T-cell (primary cell): Measurements from ENCODE around the gene STT3B. TPM values are rescaled to one million over a fixed set of nuclear protein-coding genes. Genes with fewer than 3 reads are reported as not detected.

Source experiments
- ATAC-seq, 4 experiments: fragments of 200-7000 bp in 3 of 4; fragments of 150-1000 bp in 1 of 4; cut with Tn5 transposase; replicated peaks in 1 of 4; 1 replicate in 3 of 4; 2 replicates in 1 of 4; pipeline ENCODE4 v1.10.0; 2021; ENCODE audit warnings: moderate library complexity in 3 of 4, mild to moderate bottlenecking in 2 of 4, moderate number of reproducible peaks in 1 of 4
- CTCF ChIA-PET, 2 donors: fragments of 300-600 bp; sonication (Branson Sonifier 250); formaldehyde crosslinking; loops; one replicate each; lab custom pipeline; 2022; ENCODE audit warnings: antibody characterized with exemption in 2 of 2; lab: Charles Lee
- POLR2A ChIA-PET, 2 donors: fragments of 300-600 bp; sonication (Branson Sonifier 250); formaldehyde crosslinking; loops; one replicate each; lab custom pipeline; 2022; ENCODE audit warnings: antibody characterized with exemption in 2 of 2; lab: Charles Lee
- DNase-seq, 35 experiments: peaks; one replicate each; pipeline versions ENCODE4 v3.0.0 to v3.0.0-alpha.2; 2013 to 2023
- H3K27ac ChIP-seq: one replicate; pipeline ENCODE4 v1.5.1; 2013; ENCODE audit warnings: low read length
- H3K27me3 ChIP-seq, 2 experiments: replicated peaks in 1 of 2; 1 replicate in 1 of 2; 2 replicates in 1 of 2; pipeline versions ENCODE4 v1.6.1 to v1.7.0; 2013; ENCODE audit warnings: low read length in 1 of 2, mixed read lengths in 1 of 2; ENCODE audit not compliant: control insufficient read depth in 2 of 2, insufficient read depth in 2 of 2; ENCODE audit errors: extremely low read depth in 1 of 2
- H3K36me3 ChIP-seq, 2 donors: 1 replicate in 1 of 2; 2 replicates in 1 of 2; pipeline versions ENCODE4 v1.6.1 to v1.7.0; 2013; ENCODE audit warnings: low read length in 1 of 2; ENCODE audit not compliant: control insufficient read depth in 2 of 2, insufficient read depth in 1 of 2; ENCODE audit errors: extremely low read depth in 1 of 2
- H3K4me1 ChIP-seq, 2 experiments: 1 replicate in 1 of 2; 2 replicates in 1 of 2; pipeline versions ENCODE4 v1.6.1 to v1.7.0; 2013; ENCODE audit warnings: low read length in 2 of 2, mixed read lengths in 1 of 2; ENCODE audit not compliant: insufficient read depth in 2 of 2, control insufficient read depth in 1 of 2; ENCODE audit errors: extremely low read depth in 1 of 2
- H3K4me3 ChIP-seq, 2 donors: 1 replicate in 1 of 2; 2 replicates in 1 of 2; pipeline versions ENCODE4 v1.5.1 to v1.7.0; 2013; ENCODE audit warnings: mild to moderate bottlenecking in 2 of 2, low read length in 1 of 2, moderate library complexity in 1 of 2; ENCODE audit not compliant: control insufficient read depth in 1 of 2; ENCODE audit errors: extremely low read depth in 1 of 2
- H3K9me3 ChIP-seq: 2 replicates; pipeline ENCODE4 v1.7.0; 2013
- H3K27ac Mint-ChIP-seq, 2 donors: one replicate each; pipeline ENCODE4 v1.8.0; 2020 to 2021; ENCODE audit warnings: mild to moderate bottlenecking in 2 of 2, mixed read lengths in 2 of 2
- H3K27me3 Mint-ChIP-seq, 2 donors: one replicate each; pipeline ENCODE4 v1.8.0; 2021 to 2022; ENCODE audit warnings: mixed read lengths in 2 of 2
- H3K36me3 Mint-ChIP-seq: one replicate; pipeline ENCODE4 v1.8.0; 2021; ENCODE audit warnings: mixed read lengths
- H3K4me1 Mint-ChIP-seq, 3 donors: one replicate each; pipeline ENCODE4 v1.8.0; 2020 to 2022; ENCODE audit warnings: mixed read lengths in 3 of 3, mild to moderate bottlenecking in 1 of 3
- H3K4me3 Mint-ChIP-seq, 3 donors: one replicate each; pipeline ENCODE4 v1.8.0; 2020 to 2022; ENCODE audit warnings: mild to moderate bottlenecking in 3 of 3, mixed read lengths in 3 of 3, moderate library complexity in 3 of 3
- H3K9me3 Mint-ChIP-seq, 3 donors: one replicate each; pipeline ENCODE4 v1.8.0; 2020 to 2022; ENCODE audit warnings: mixed read lengths in 3 of 3
- WGBS: methylation state at CpG from one replicate; pipeline ENCODE4 v1.1.5; 2013; ENCODE audit warnings: missing lambda C conversion rate; ENCODE audit not compliant: insufficient coverage; 5-methylcytosine and 5-hydroxymethylcytosine counted together
- total RNA-seq, 35 experiments: library from RNA in 6 of 35; stranded (reverse) in 6 of 35; fragments of 120-200 nt in 1 of 35; gene quantifications; one replicate each; pipeline versions ENCODE4 v1.2.1 to v1.2.4 and lab custom pipeline; 2013 to 2026

STT3B gene
- total RNA-seq, 5 donors from 2014 or later (not counting 1 experiment from before 2014, with no cell fraction given), result 92.1 to 160 (median 110) TPM

DNA sequence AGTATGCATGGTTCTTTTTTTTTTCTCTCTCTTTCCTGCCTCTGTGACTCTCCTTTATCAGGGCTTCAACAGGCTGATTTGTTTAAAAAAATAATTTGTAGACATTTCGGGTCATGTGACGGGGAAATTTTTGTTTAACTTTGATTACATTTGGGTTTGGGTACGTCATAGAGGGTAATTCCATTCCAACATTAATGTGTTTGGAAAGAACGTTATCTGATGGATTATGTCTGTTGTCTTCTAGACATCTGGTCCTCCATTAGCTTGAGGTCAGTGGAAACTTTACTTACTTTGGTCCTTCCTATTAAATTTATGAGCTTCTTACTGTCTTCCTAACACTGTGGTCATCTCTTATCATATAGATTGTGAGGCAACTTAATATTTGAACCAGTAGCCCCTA lies 80.9 kb downstream of the STT3B start:
- H3K4me3 ChIP-seq, result no peak overlapping the region
- DNase-seq (no peak), ATAC-seq (no peak)
- WGBS, result no CpG with 5 or more reads among the region's 4 CpGs
- no peaks in the 10 kb centered on the region for H3K9me3 Mint-ChIP-seq
- CTCF ChIA-PET, result interaction anchor here (0.5 to 0.6 kb wide), 2 partner anchors 8 to 919 kb away, joined by 3 to 5 read pairs; no protein-coding TSS in a partner anchor
- peaks cover 60 to 73% (median 67%) of the 10 kb centered on the region in 3 donors for H3K4me1 Mint-ChIP-seq
- H3K27ac ChIP-seq, result no peak overlapping the region
- H3K4me3 Mint-ChIP-seq, result no peak overlapping the region
- peaks cover 0 to 4% of the 10 kb centered on the region in 2 experiments for H3K4me1 ChIP-seq
- no peak overlapping the region for H3K27ac Mint-ChIP-seq
- peaks cover 0 to 17% of the 10 kb centered on the region in 2 donors for H3K36me3 ChIP-seq
- no peaks in the 10 kb centered on the region for H3K27me3 Mint-ChIP-seq
- peaks cover 62% of the 10 kb centered on the region for H3K36me3 Mint-ChIP-seq
- H3K9me3 ChIP-seq, result no peaks in the 10 kb centered on the region
- POLR2A ChIA-PET, result no interaction called here
- H3K27me3 ChIP-seq, result no peaks in the 10 kb centered on the region

DNA sequence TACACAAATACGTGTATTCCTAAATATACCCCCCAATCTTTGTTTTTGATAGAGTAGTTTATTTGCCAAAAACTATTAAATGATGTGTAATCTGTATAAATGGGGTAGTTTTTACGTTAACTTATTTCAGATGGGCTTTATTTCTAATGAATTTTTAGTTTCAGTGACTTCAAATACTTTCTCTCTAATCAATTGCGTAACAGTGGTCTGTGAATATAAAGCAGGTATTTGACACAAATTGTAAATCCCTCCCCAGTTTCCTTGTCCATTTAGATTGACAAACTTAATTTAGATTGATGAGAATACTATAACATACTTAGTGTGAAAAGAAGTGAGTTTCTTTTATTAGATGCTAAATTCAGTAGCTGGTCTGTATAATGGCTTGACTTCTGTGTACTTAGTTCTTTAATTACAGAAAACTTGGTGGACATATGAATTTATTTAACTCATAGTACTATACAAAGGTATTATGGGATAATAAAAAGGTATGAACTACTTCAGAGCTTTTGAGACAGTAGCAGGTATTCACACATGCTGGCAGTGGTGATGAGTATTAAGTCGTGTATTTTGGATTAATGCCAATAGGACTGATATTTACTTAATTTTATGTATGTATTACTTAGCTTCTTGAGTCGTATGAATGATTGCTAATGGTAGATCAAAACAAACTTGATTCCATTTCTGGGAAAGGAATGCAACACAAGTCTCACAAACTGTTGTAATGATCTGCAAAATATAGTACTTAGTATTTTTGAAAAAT lies 81.6 kb downstream of the STT3B start:
- Mint-ChIP-seq H3K36me3 (peaks cover 65% of the 10 kb centered on the region), H3K4me3 (no peak overlapping the region), H3K27ac (no peak overlapping the region), H3K4me1 (peaks cover 54 to 68% (median 60%) of the 10 kb centered on the region in 3 donors), H3K9me3 (no peaks in the 10 kb centered on the region), H3K27me3 (no peaks in the 10 kb centered on the region)
- DNase-seq, result no peak
- Histone ChIP-seq H3K4me3 (no peak overlapping the region), H3K4me1 (no peaks in the 10 kb centered on the region), H3K27ac (no peak overlapping the region), H3K36me3 (peaks cover 0 to 21% of the 10 kb centered on the region in 2 donors), H3K27me3 (no peaks in the 10 kb centered on the region), H3K9me3 (no peaks in the 10 kb centered on the region)
- ChIA-PET POLR2A (interaction anchor here (0.6 to 0.7 kb wide), 2 partner anchors 69 kb away, joined by 3 to 6 read pairs; no protein-coding TSS in a partner anchor), CTCF (interaction anchor here in 1 of 2 donors (0.6 kb wide), 1 partner anchor 27 kb away, joined by 6 read pairs; no protein-coding TSS in a partner anchor)
- ATAC-seq, result no peak
- WGBS, result 33% methylated on average over 1 of the region's 5 CpGs

DNA sequence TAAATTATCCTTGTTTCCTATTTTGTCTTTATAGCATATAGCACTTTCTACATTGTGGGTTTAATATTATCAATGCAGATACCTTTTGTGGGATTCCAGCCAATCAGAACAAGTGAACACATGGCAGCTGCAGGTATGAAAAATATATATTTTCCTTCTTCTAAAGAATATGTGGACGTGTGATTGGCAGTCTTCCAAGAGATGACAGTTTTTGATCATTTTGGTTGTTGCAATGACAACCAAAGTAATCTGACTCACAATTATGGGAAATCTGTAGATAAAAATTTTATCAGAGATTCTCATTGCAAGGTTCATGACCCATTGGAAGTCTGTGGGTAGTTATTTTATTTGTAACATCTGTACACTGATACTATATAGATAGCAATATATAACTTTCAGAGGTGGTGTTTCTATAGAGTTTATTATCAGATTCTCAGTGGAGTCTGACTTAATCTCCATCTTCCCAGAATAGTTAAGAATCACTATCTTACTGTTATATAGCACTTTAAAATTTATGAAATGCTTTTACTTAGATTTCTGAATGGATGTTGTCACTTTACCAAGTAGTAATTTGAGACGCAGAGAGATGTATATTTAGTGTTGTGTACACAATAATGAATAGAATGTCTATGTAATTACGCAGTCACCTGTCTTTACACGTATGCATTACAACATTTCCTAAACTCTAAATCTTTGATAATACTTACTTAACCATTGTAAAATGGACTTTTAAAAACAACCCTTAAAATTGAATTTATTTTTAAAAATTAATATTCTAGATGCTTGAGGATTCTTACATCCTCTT lies 82.5 kb downstream of the STT3B start:
- Histone ChIP-seq H3K27ac (no peak overlapping the region), H3K9me3 (no peaks in the 10 kb centered on the region), H3K4me3 (no peak overlapping the region), H3K36me3 (peaks cover 0 to 22% of the 10 kb centered on the region in 2 donors), H3K4me1 (no peaks in the 10 kb centered on the region), H3K27me3 (no peaks in the 10 kb centered on the region)
- H3K9me3 Mint-ChIP-seq, result no peaks in the 10 kb centered on the region
- no peak overlapping the region for H3K4me3 Mint-ChIP-seq
- no peaks in the 10 kb centered on the region for H3K27me3 Mint-ChIP-seq
- DNase-seq (no peak), ATAC-seq (no peak)
- H3K36me3 Mint-ChIP-seq, result peaks cover 61% of the 10 kb centered on the region
- WGBS, result no CpG with 5 or more reads among the region's 4 CpGs
- POLR2A ChIA-PET, result interaction anchor here in 1 of 2 donors (0.7 kb wide), 1 partner anchor 70 kb away, joined by 3 read pairs; no protein-coding TSS in a partner anchor
- CTCF ChIA-PET, result no interaction called here
- peaks cover 45 to 60% (median 51%) of the 10 kb centered on the region in 3 donors for H3K4me1 Mint-ChIP-seq
- H3K27ac Mint-ChIP-seq, result peak overlapping the region in 1 of 2 donors; percentile 46

DNA sequence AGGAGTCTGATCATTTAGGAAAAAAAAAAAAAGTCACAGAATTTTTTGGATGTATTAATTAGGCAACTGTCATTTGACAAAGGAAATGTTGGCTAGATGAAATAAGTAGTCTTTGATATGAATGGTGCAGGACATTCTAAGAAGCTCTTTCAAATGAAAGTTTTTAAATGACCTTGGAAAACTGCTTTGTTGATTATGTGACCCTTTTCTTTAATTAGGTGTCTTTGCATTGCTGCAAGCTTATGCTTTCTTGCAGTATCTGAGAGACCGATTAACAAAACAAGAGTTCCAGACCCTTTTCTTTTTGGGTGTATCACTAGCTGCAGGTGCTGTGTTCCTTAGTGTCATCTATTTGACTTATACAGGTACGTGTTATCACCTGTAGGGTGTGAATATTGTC lies 84.0 kb downstream of the STT3B start:
- peaks cover 44 to 49% (median 48%) of the 10 kb centered on the region in 3 donors for H3K4me1 Mint-ChIP-seq
- H3K9me3 Mint-ChIP-seq, result no peaks in the 10 kb centered on the region
- no CpG with 5 or more reads among the region's 2 CpGs for WGBS
- Histone ChIP-seq H3K9me3 (no peaks in the 10 kb centered on the region), H3K27me3 (no peaks in the 10 kb centered on the region), H3K4me1 (no peaks in the 10 kb centered on the region), H3K4me3 (no peak overlapping the region), H3K27ac (no peak overlapping the region), H3K36me3 (peaks cover 0 to 25% of the 10 kb centered on the region in 2 donors)
- peak overlapping the region; percentile 16 to 39 for H3K27ac Mint-ChIP-seq
- ChIA-PET POLR2A (interaction anchor here (0.6 to 0.7 kb wide), 2 partner anchors 96 to 847 kb away, joined by 4 to 5 read pairs; no protein-coding TSS in a partner anchor), CTCF (interaction anchor here in 1 of 2 donors (0.9 kb wide), 1 partner anchor 1549 kb away, joined by 3 read pairs; no protein-coding TSS in a partner anchor)
- ATAC-seq (no peak), DNase-seq (no peak)
- peaks cover 61% of the 10 kb centered on the region for H3K36me3 Mint-ChIP-seq
- H3K27me3 Mint-ChIP-seq, result no peaks in the 10 kb centered on the region
- H3K4me3 Mint-ChIP-seq, result no peak overlapping the region

DNA sequence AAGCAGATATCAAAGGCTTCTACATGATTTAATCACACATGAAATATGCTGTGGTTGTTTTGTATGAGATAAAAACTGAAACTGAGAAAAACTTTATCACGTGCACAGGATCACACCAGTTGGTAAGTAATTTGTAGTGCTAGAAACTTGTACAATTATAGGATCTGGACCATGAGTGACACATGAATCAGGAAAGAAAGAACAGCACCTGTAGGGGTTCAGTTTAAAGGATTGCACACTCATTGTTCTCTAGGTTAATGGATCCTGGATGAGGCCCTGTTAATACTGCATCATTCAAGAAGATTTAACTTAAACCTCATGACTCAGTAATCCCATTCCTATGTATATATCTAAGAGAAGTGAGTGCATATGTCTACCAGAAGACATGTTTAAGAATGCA lies 87.9 kb downstream of the STT3B start:
- peaks cover 16 to 22% (median 21%) of the 10 kb centered on the region in 3 donors for H3K4me1 Mint-ChIP-seq
- H3K36me3 Mint-ChIP-seq, result peaks cover 55% of the 10 kb centered on the region
- no peak for DNase-seq
- no peaks in the 10 kb centered on the region for H3K9me3 Mint-ChIP-seq
- no peaks in the 10 kb centered on the region for H3K27me3 Mint-ChIP-seq
- peak overlapping the region; percentile 44 to 61 for H3K27ac Mint-ChIP-seq
- WGBS, result 75% methylated on average over 1 of the region's 1 CpG
- CTCF ChIA-PET, result no interaction called here
- Histone ChIP-seq H3K27me3 (no peaks in the 10 kb centered on the region), H3K27ac (no peak overlapping the region), H3K36me3 (peaks cover 3 to 41% of the 10 kb centered on the region in 2 donors), H3K4me1 (no peaks in the 10 kb centered on the region), H3K9me3 (no peaks in the 10 kb centered on the region), H3K4me3 (no peak overlapping the region)
- H3K4me3 Mint-ChIP-seq, result no peak overlapping the region
- ATAC-seq, result no peak
- POLR2A ChIA-PET, result no interaction called here

DNA sequence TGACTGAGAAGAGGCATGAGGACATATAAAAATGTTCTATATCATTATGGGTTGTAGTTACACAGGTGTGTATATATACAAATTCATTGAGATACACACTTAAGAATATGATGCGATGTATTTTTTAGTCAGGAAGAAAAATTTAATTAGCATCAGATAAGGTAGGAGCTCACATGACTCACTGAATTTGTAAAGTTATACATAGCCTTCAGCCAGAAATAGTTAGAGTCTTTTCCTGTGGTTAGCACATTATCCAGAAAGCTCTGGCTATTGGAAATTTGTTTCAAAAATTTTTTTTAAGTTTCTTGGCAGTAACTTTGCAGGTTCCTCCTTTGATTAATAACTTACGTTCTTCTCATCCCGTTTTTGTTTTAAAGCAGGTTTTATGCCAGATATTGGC lies 88.6 kb downstream of the STT3B start:
- Mint-ChIP-seq H3K27ac (peak overlapping the region; percentile 44 to 61), H3K4me3 (no peak overlapping the region), H3K9me3 (no peaks in the 10 kb centered on the region), H3K36me3 (peaks cover 56% of the 10 kb centered on the region), H3K4me1 (peaks cover 10 to 18% (median 16%) of the 10 kb centered on the region in 3 donors), H3K27me3 (no peaks in the 10 kb centered on the region)
- POLR2A ChIA-PET, result interaction anchor here in 1 of 2 donors (0.6 kb wide), 1 partner anchor 24 kb away, joined by 3 read pairs; no protein-coding TSS in a partner anchor
- peaks cover 3 to 46% of the 10 kb centered on the region in 2 donors for H3K36me3 ChIP-seq
- DNase-seq (no peak), ATAC-seq (no peak)
- H3K4me1 ChIP-seq, result no peaks in the 10 kb centered on the region
- WGBS, result no CpG with 5 or more reads among the region's 3 CpGs
- H3K4me3 ChIP-seq, result no peak overlapping the region
- H3K9me3 ChIP-seq, result no peaks in the 10 kb centered on the region
- CTCF ChIA-PET, result interaction anchor here in 1 of 2 donors (0.6 kb wide), 1 partner anchor 8 kb away, joined by 3 read pairs; no protein-coding TSS in a partner anchor
- no peak overlapping the region for H3K27ac ChIP-seq
- H3K27me3 ChIP-seq, result no peaks in the 10 kb centered on the region
